Heart right ventricle (tissue), 12 donors: ENCODE measurements around the gene TAF11L4. TPM values are rescaled to one million over a fixed set of nuclear protein-coding genes. Genes with fewer than 3 reads are reported as not detected.

Experiments used
- polyA plus RNA-seq, 2 donors: library from polyadenylated mRNA; stranded (reverse); fragments of 200-250 nt; gene quantifications; one replicate each; pipeline ENCODE4 v1.2.3, GENCODE V29; 2013
- total RNA-seq, 10 donors: library from RNA; stranded (reverse); fragmentation: NEBNext Ultra II Directional in 3 of 10; extraction: Animal tissue kit (Norgen Biotek cat#: 25700) in 3 of 10; gene quantifications; one replicate each; pipeline versions ENCODE4 v1.2.1 to v1.2.4, GENCODE V29; 2021 to 2023
- donor health status: ischemic (EF 13 %, LVEDD 7.1; RV severe dilation, severe dysfunction).
- donor health status: healthy with polysubstance abuse.
- donor health status: DM: no; HTN: yes; CAD: no.
- donor health status: DM: no; HTN: no; CAD: no.
- donor health status: ischemic (EF 25% LVEDD 6.9; RV normal size, moderate dysfunction).
- donor health status: ischemic (EF 25% LVEDD 5.7; RV mildly dilated, moderate dysfunction).
- donor health status: healthy.
- donor health status: nonischemic (EF 11% LVEDD 7.7; RV severe dilation, severe dysfunction).
- donor health status: DM: yes; HTN: yes; CAD: no.
- donor health status: PGD.
- donor health status: ischemic (EF 29% LVEDD 5.4; RV normal size, mild dysfunction).
- donor health status: nonischemic (EF 23%, LVEDD 6.1; RV moderate dilation, normal function).

TAF11L4 gene
- total and polyA plus RNA-seq, 12 donors, result not detected

Other genes with a start within 250 kb of the TAF11L4 start
- not detected for gene TAF11L2, start 23.6 kb upstream of the TAF11L4 start, total RNA-seq
- gene TAF11L2, start 23.6 kb upstream of the TAF11L4 start, polyA plus RNA-seq, result not detected
- gene TAF11L3, start 3.4 kb upstream of the TAF11L4 start, total RNA-seq, result not detected
- not detected for gene TAF11L3, start 3.4 kb upstream of the TAF11L4 start, polyA plus RNA-seq
- not detected for gene TAF11L5, start 3.4 kb downstream of the TAF11L4 start, total RNA-seq
- gene TAF11L5, start 3.4 kb downstream of the TAF11L4 start, polyA plus RNA-seq, result not detected
- gene TAF11L6, start 6.9 kb downstream of the TAF11L4 start, total RNA-seq, result not detected
- gene TAF11L6, start 6.9 kb downstream of the TAF11L4 start, polyA plus RNA-seq, result not detected
- not detected for gene TAF11L7, start 64.0 kb downstream of the TAF11L4 start, total RNA-seq
- not detected for gene TAF11L7, start 64.0 kb downstream of the TAF11L4 start, polyA plus RNA-seq
- gene TAF11L8, start 69.2 kb downstream of the TAF11L4 start, total RNA-seq, result not detected
- gene TAF11L8, start 69.2 kb downstream of the TAF11L4 start, polyA plus RNA-seq, result not detected
- gene TAF11L9, start 72.6 kb downstream of the TAF11L4 start, total RNA-seq, result not detected
- gene TAF11L9, start 72.6 kb downstream of the TAF11L4 start, polyA plus RNA-seq, result not detected
- not detected for gene TAF11L10, start 76.0 kb downstream of the TAF11L4 start, total RNA-seq
- not detected for gene TAF11L10, start 76.0 kb downstream of the TAF11L4 start, polyA plus RNA-seq
- not detected for gene TAF11L11, start 82.4 kb downstream of the TAF11L4 start, total RNA-seq
- not detected for gene TAF11L11, start 82.4 kb downstream of the TAF11L4 start, polyA plus RNA-seq
- gene TAF11L12, start 88.6 kb downstream of the TAF11L4 start, total RNA-seq, result not detected
- not detected for gene TAF11L12, start 88.6 kb downstream of the TAF11L4 start, polyA plus RNA-seq
- not detected for gene TAF11L13, start 110.3 kb downstream of the TAF11L4 start, total RNA-seq
- not detected for gene TAF11L13, start 110.3 kb downstream of the TAF11L4 start, polyA plus RNA-seq
- gene TAF11L14, start 112.7 kb downstream of the TAF11L4 start, total RNA-seq, result not detected
- gene TAF11L14, start 112.7 kb downstream of the TAF11L4 start, polyA plus RNA-seq, result not detected